ENCODE measurements around the gene ZFP36L1. TPM values are rescaled to one million over a fixed set of nuclear protein-coding genes. Genes with fewer than 3 reads are reported as not detected.

Gene ZFP36L1
- total RNA-seq, 1 donor from 2014 or later = 73.4 TPM

DNA sequence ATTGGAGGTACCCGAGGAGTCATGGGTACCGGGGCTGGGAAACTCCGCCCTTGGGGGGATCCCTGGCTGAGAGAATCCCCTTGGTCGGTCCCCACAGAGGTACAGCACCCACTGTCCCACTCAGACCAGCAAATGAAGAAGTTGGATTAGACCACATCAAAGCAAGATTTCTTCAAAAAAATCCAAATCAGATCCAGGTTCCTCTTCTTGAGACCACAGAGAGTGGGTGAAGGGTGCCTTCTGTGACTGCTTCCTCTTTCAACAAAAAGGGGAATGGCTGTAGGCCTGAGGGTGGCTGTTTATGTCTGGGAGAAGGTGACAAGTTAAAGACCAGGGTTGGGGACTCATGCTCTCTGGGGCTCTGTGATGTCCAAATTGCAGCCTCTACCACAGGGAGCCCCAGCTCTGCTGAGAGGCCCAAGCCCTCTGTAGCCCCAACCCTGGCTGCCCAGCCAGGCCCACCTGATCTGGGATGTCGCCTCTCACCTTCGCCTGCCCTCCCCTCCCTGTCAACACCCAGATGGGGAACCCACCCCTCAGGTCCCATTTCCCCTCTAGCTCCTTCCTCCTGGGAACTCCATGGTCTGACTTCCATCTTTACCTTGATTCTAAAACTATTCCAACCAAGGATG lies 50.9 kb downstream of the ZFP36L1 start:
- intact Hi-C loops (cut with micrococcal nuclease) = no loop called here
- H3K36me3 Mint-ChIP-seq (ENCODE audit: low read depth) = peaks cover 8% of the 10 kb centered on the region
- no peak for DNase-seq (ENCODE audit: low spot score)
- H3K9me3 Mint-ChIP-seq = peaks cover 13% of the 10 kb centered on the region
- peaks cover 6% of the 10 kb centered on the region for H3K27me3 Mint-ChIP-seq (ENCODE audit: low read depth)
- H3K4me3 Mint-ChIP-seq (ENCODE audit: low read depth) = no peak overlapping the region
- H3K27ac Mint-ChIP-seq = no peak overlapping the region
- H3K4me1 Mint-ChIP-seq (ENCODE audit: low read depth) = peaks cover 3% of the 10 kb centered on the region

GRCh38 chr14:68741477-68741791 lies 51.4 kb downstream of the ZFP36L1 start:
- Mint-ChIP-seq H3K27ac (no peak overlapping the region), H3K4me1 (ENCODE audit: low read depth) (peaks cover 4% of the 10 kb centered on the region), H3K27me3 (ENCODE audit: low read depth) (peaks cover 6% of the 10 kb centered on the region), H3K9me3 (peaks cover 13% of the 10 kb centered on the region), H3K4me3 (ENCODE audit: low read depth) (no peak overlapping the region), H3K36me3 (ENCODE audit: low read depth) (peaks cover 8% of the 10 kb centered on the region)
- intact Hi-C loops (cut with micrococcal nuclease) = no loop called here
- no peak for DNase-seq (ENCODE audit: low spot score)

DNA sequence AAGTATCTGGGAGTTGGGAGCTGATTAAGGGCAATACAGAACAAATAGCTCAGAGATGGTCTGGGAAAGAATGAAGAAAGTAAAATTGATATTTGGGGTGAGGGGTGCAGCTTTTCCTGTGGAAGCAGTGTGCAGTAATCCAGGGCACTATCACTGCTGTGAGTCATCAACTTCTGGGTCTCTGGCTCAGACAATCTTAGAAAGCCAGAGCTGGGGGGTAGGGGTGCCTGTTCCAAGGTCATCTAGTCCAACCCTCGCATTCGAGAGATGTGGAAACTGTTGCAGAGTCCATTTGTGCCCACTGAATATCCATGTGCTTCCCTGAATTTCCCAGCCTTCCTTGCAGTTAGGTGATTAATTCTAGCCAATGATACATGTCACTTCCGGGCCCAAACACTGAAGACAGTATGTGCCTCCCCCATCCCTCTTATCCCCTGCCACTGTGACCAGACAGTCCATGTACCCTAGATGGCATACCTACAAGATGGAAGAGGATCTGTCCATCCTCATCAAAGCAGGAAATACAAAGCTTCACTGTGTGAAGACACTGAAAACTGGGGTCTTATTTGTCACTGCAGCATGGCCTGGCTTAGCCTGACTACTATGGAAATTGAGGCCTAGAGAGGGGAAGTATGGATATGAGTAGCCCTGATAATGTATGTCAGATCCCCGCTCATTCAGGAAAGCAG lies 51.9 kb downstream of the ZFP36L1 start:
- Mint-ChIP-seq H3K36me3 (ENCODE audit: low read depth) (peaks cover 8% of the 10 kb centered on the region), H3K9me3 (peaks cover 13% of the 10 kb centered on the region), H3K4me3 (ENCODE audit: low read depth) (no peak overlapping the region), H3K4me1 (ENCODE audit: low read depth) (peaks cover 8% of the 10 kb centered on the region), H3K27me3 (ENCODE audit: low read depth) (peaks cover 6% of the 10 kb centered on the region), H3K27ac (no peak overlapping the region)
- intact Hi-C loops (cut with micrococcal nuclease) = no loop called here
- no peak for DNase-seq (ENCODE audit: low spot score)

- no peak overlapping the region for H3K4me3 Mint-ChIP-seq (ENCODE audit: low read depth)
Measured at GRCh38 chr14:68739701-68740100, 53.2 kb downstream of the ZFP36L1 start.

DNA sequence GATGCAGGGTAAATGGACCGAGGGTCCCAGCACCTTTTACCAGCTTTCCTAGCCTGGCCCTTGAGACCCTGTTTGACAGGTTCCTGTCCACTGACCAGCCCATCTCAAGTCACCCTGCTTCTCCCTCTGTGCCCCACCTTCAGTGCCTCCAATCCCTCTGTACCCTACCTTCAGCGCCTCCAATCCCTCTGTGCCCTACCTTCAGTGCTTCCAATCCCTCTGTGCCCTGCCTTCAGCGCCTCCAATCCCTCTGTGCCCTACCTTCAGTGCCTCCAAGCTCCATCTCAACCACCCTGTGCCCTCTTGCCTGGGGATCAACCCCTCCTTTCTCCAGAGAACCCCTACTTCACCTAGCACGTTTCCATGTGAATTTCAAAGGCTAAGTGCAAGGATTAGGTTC lies 54.3 kb downstream of the ZFP36L1 start:
- intact Hi-C loops (cut with micrococcal nuclease) = no loop called here
- Mint-ChIP-seq H3K36me3 (ENCODE audit: low read depth) (peaks cover 8% of the 10 kb centered on the region), H3K4me3 (ENCODE audit: low read depth) (no peak overlapping the region), H3K9me3 (peaks cover 13% of the 10 kb centered on the region), H3K27ac (no peak overlapping the region), H3K27me3 (ENCODE audit: low read depth) (no peaks in the 10 kb centered on the region), H3K4me1 (ENCODE audit: low read depth) (peaks cover 22% of the 10 kb centered on the region)
- DNase-seq (ENCODE audit: low spot score) = no peak

More at GRCh38 chr14:68739701-68740100, 53.2 kb downstream of the ZFP36L1 start:
- Mint-ChIP-seq H3K4me1 (ENCODE audit: low read depth) (peaks cover 12% of the 10 kb centered on the region), H3K27ac (no peak overlapping the region), H3K27me3 (ENCODE audit: low read depth) (peaks cover 2% of the 10 kb centered on the region), H3K9me3 (peaks cover 13% of the 10 kb centered on the region), H3K36me3 (ENCODE audit: low read depth) (peaks cover 8% of the 10 kb centered on the region)
- intact Hi-C loops (cut with micrococcal nuclease) = no loop called here
- DNase-seq (ENCODE audit: low spot score) = no peak

Other genes starting within 250 kb of the ZFP36L1 start
- gene ACTN1, start 186.2 kb upstream of the ZFP36L1 start, total RNA-seq = 133 and 134 TPM in 2 replicates

Data from activated T-helper 2 cell treated with anti-CD3 and anti-CD28 coated beads, Interferon-gamma antibody, Interleukin-2, Interleukin-4, amounts not matched to agents 10 μg/mL and 5 μg/mL and 100 μg/mL, durations not matched to agents 14 hours and 24 hours and 36 hours (primary cell).